SK-MEL-5 (cell line): Measurements from ENCODE around the gene HSPA6. TPM values are rescaled to one million over a fixed set of nuclear protein-coding genes. Genes with fewer than 3 reads are reported as not detected.
A peak's percentile ranks its signal among the peaks of the same experiment; 100 is the strongest.
"Not testable (repeated sequence)": the region's sequence is repeated elsewhere in the genome, so short reads cannot be mapped to it uniquely, and the experiment has no call there.

Source experiments
- DNase-seq: peaks from one replicate; pipeline ENCODE4 v3.0.0-alpha.2; 2016; ENCODE audit warnings: low read depth, low spot score
- in situ Hi-C: cut with HindIII; loops from 2 replicates; pipeline ENCODE4 v1.10.0; 2016; ENCODE audit warnings: low sequenced_read_pairs, high pct_unique_total_duplicates, low pct_unique_long_range_greater_than_20kb
- total RNA-seq: library from RNA; depleted of rRNA; stranded (reverse); fragments of >200 nt; shearing (Covaris generic); gene quantifications from 2 replicates; pipeline ENCODE4 v1.2.3, GENCODE V29; 2014

The HSPA6 gene
- total RNA-seq, 1 experiment from 2014 or later: 4.2 TPM

- DNase-seq: no peak
- in situ Hi-C loops: no loop called here
Observed at GRCh38 chr1:161501234-161501633, 23.1 kb upstream of the HSPA6 start.

- no peak for DNase-seq
- in situ Hi-C loops: no loop called here
Observed at GRCh38 chr1:161502181-161502580, 22.2 kb upstream of the HSPA6 start.

GRCh38 chr1:161502641-161503393 lies 21.5 kb upstream of the HSPA6 start:
- DNase-seq: no peak
- in situ Hi-C loops: no loop called here

- DNase-seq: no peak
- in situ Hi-C loops: no loop called here
Observed at GRCh38 chr1:161503394-161503748, 21.0 kb upstream of the HSPA6 start.

GRCh38 chr1:161505686-161506085 lies 18.7 kb upstream of the HSPA6 start:
- in situ Hi-C loops: no loop called here
- DNase-seq: no peak

- in situ Hi-C loops: no loop called here
- DNase-seq: peak; percentile 78
Observed at GRCh38 chr1:161506336-161507223, 17.8 kb upstream of the HSPA6 start.

- in situ Hi-C loops: no loop called here
- DNase-seq: no peak
Observed at GRCh38 chr1:161510477-161510876, 13.9 kb upstream of the HSPA6 start.

GRCh38 chr1:161511018-161511755 lies 13.2 kb upstream of the HSPA6 start:
- in situ Hi-C loops: no loop called here
- no peak for DNase-seq

- DNase-seq: no peak
- in situ Hi-C loops: no loop called here
Observed at GRCh38 chr1:161511756-161512060, 12.6 kb upstream of the HSPA6 start.

GRCh38 chr1:161512636-161513447 lies 11.5 kb upstream of the HSPA6 start:
- peak; percentile 70 for DNase-seq
- in situ Hi-C loops: not testable (repeated sequence)

GRCh38 chr1:161513448-161513780 lies 10.9 kb upstream of the HSPA6 start:
- in situ Hi-C loops, DNase-seq: not testable (repeated sequence)

- in situ Hi-C loops, DNase-seq: not testable (repeated sequence)
Observed at GRCh38 chr1:161513953-161514352, 10.4 kb upstream of the HSPA6 start.

- not testable (repeated sequence) for DNase-seq
Observed at GRCh38 chr1:161523041-161523816, 1.1 kb upstream of the HSPA6 start.

GRCh38 chr1:161524742-161525291 lies 477 bp downstream of the HSPA6 start:
- DNase-seq, in situ Hi-C loops: not testable (repeated sequence)

More at GRCh38 chr1:161523041-161523816, 1.1 kb upstream of the HSPA6 start:
- in situ Hi-C loops: not testable (repeated sequence)

- DNase-seq, in situ Hi-C loops: not testable (repeated sequence)
Observed at GRCh38 chr1:161525321-161525720, 981 bp downstream of the HSPA6 start.

- in situ Hi-C loops, DNase-seq: not testable (repeated sequence)
Observed at GRCh38 chr1:161525918-161526317, 1.6 kb downstream of the HSPA6 start.

- DNase-seq, in situ Hi-C loops: not testable (repeated sequence)
Observed at GRCh38 chr1:161528550-161528949, 4.2 kb downstream of the HSPA6 start.
